ENCODE results near the gene DPH1. TPM values are rescaled to one million over a fixed set of nuclear protein-coding genes. Genes with fewer than 3 reads are reported as not detected.
A peak's percentile ranks its signal among the peaks of the same experiment; 100 is the strongest.

DPH1 gene
- total RNA-seq, 6 experiments from 2014 or later: 65.9 to 81.6 (median 71.8) TPM

DNA sequence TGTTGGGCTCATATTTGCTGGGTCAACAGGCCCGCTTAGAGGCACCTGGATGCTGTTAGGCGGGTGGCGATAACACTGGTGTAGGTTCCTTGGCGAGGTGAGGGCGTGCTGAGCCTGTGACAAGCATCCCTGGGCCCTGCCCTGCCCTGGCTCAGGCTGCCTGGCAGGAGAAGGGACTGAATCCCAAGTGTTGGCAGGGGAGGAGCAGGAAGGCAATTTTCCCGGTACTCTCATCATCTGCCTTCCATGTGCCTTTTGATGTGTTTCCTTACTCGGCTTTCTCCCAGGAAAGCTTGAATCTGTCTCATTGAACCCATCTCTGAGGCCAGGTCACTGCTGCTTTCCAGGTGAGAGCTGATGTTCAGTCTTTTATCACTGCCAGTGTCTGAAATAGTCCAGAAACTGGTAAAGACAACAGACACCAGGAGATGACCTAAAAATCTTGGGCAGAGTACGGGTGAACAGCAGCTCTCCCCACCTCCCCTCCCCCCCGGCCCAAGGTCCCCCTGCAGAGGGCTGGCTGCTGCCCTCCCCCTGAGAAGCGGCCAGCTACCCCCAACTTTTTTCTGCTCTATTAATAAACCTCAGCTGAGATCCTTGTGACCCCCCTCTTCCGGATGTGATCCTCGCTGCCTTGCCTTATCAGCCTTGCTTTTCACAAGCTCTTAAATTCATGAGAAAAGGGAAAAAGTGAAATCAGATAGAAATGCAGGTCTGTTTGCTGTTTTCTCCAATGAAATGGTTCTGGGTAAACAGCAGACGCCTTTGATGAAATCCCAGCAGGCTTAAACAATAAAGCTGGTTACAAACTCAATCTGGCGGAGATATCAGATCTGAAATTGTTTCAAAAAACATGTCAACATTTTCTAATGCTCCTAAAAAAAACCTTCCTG is 33.8 kb upstream of the DPH1 start:
- Mint-ChIP-seq H3K27ac (no peak overlapping the region), H3K36me3 (ENCODE audit: low read depth) (no peaks in the 10 kb centered on the region), H3K4me3 (no peak overlapping the region), H3K9me3 (no peaks in the 10 kb centered on the region), H3K4me1 (ENCODE audit: low read depth) (peaks cover 21% of the 10 kb centered on the region), H3K27me3 (ENCODE audit: insufficient read depth) (peaks cover 13% of the 10 kb centered on the region)
- no peak for DNase-seq
- TF ChIP-seq, protein P1, sequence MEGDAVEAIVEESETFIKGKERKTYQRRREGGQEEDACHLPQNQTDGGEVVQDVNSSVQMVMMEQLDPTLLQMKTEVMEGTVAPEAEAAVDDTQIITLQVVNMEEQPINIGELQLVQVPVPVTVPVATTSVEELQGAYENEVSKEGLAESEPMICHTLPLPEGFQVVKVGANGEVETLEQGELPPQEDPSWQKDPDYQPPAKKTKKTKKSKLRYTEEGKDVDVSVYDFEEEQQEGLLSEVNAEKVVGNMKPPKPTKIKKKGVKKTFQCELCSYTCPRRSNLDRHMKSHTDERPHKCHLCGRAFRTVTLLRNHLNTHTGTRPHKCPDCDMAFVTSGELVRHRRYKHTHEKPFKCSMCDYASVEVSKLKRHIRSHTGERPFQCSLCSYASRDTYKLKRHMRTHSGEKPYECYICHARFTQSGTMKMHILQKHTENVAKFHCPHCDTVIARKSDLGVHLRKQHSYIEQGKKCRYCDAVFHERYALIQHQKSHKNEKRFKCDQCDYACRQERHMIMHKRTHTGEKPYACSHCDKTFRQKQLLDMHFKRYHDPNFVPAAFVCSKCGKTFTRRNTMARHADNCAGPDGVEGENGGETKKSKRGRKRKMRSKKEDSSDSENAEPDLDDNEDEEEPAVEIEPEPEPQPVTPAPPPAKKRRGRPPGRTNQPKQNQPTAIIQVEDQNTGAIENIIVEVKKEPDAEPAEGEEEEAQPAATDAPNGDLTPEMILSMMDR (IDR thresholded peaks at IDR 0.05): no peak

- Mint-ChIP-seq H3K27ac (no peak overlapping the region), H3K4me1 (ENCODE audit: low read depth) (peaks cover 21% of the 10 kb centered on the region), H3K9me3 (no peaks in the 10 kb centered on the region), H3K27me3 (ENCODE audit: insufficient read depth) (peaks cover 13% of the 10 kb centered on the region), H3K4me3 (no peak overlapping the region), H3K36me3 (ENCODE audit: low read depth) (no peaks in the 10 kb centered on the region)
- TF ChIP-seq, protein P1 (IDR thresholded peaks at IDR 0.05): no peak
- no peak for DNase-seq
Observed at GRCh38 chr17:1996800-1997288, 33.1 kb upstream of the DPH1 start.

DNA sequence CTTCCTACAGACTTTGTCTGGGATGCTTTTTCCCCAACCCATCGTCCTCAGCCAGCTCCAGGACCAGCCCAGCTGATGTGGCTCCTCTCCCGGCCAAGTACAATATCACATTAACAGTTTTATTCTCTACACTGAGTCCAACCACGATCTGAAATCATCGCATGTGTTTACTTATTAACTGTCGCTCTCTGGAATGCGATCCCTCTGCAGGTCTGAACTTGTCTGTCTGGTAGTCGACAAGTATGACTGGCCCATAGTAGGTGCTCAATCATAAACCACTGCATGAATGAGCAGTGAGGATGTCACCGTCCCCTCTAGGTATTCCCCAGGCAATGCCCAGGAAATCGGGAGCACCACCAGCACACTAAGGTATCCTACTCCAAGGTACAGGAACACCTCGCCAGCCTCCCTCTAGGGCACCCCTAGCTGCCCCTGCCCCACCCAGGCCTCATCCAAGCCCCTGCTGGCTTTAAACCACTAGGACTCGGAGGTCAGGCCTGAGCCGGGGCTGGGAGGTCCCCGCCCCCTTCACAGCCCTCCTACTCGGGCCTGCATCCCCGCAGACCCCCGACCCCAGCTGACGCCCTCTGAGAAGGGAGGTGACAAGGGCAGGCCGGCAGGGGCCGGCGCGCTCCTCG is 32.5 kb upstream of the DPH1 start:
- no peak overlapping the region for H3K27ac Mint-ChIP-seq
- no peak overlapping the region for H3K4me3 Mint-ChIP-seq
- H3K4me1 Mint-ChIP-seq (ENCODE audit: low read depth): peaks cover 21% of the 10 kb centered on the region

GRCh38 chr17:1997927-1998742 is 31.8 kb upstream of the DPH1 start:
- no peak overlapping the region for H3K27ac Mint-ChIP-seq
- H3K9me3 Mint-ChIP-seq: no peaks in the 10 kb centered on the region
- H3K4me1 Mint-ChIP-seq (ENCODE audit: low read depth): peaks cover 21% of the 10 kb centered on the region
- H3K36me3 Mint-ChIP-seq (ENCODE audit: low read depth): no peaks in the 10 kb centered on the region
- no peak overlapping the region for H3K4me3 Mint-ChIP-seq
- TF ChIP-seq, protein P1 (IDR thresholded peaks at IDR 0.05): no peak
- H3K27me3 Mint-ChIP-seq (ENCODE audit: insufficient read depth): peaks cover 14% of the 10 kb centered on the region
- no peak for DNase-seq

More for the DNA sequence above, 32.5 kb upstream of the DPH1 start:
- TF ChIP-seq, protein P1 (IDR thresholded peaks at IDR 0.05): no peak
- Mint-ChIP-seq H3K27me3 (ENCODE audit: insufficient read depth) (peaks cover 13% of the 10 kb centered on the region), H3K9me3 (no peaks in the 10 kb centered on the region), H3K36me3 (ENCODE audit: low read depth) (no peaks in the 10 kb centered on the region)
- DNase-seq: no peak

- H3K9me3 Mint-ChIP-seq: no peaks in the 10 kb centered on the region
- H3K4me1 Mint-ChIP-seq (ENCODE audit: low read depth): peaks cover 21% of the 10 kb centered on the region
- peak overlapping the region; percentile 56; the same call in 1 of the 2 replicates for H3K27ac Mint-ChIP-seq
- peak overlapping the region; percentile 63 for H3K4me3 Mint-ChIP-seq
- H3K36me3 Mint-ChIP-seq (ENCODE audit: low read depth): no peaks in the 10 kb centered on the region
- TF ChIP-seq, protein P1 (IDR thresholded peaks at IDR 0.05): no peak
- DNase-seq: peak; percentile 29
- H3K27me3 Mint-ChIP-seq (ENCODE audit: insufficient read depth): peaks cover 12% of the 10 kb centered on the region
Observed at GRCh38 chr17:1999557-2000251, 30.2 kb upstream of the DPH1 start.

All from HFFc6 (cell line).